ENCODE data around the gene CTSD.

CTSD gene

DNA sequence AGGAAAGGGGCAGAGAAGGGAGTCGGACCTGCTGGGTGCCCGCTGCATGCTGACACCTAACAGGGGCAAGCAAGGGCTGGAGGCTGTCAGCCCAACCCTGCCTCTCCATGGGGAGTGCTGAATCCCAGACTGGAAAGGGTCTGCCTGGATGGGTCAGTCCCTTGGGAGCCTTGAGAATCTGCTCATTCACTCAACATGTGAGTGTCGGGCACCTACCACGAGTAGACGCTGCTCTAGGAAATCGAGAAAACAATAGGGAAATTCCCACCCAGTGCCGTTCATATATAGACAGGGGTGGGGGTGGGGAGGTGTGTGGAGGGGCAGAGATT is 4.4 kb upstream of the CTSD start:
- DNase-seq: no peak

GRCh38 chr11:1767399-1768140 is 3.8 kb upstream of the CTSD start:
- no peak for DNase-seq

GRCh38 chr11:1766719-1767398 is 3.1 kb upstream of the CTSD start:
- no peak for DNase-seq

DNA sequence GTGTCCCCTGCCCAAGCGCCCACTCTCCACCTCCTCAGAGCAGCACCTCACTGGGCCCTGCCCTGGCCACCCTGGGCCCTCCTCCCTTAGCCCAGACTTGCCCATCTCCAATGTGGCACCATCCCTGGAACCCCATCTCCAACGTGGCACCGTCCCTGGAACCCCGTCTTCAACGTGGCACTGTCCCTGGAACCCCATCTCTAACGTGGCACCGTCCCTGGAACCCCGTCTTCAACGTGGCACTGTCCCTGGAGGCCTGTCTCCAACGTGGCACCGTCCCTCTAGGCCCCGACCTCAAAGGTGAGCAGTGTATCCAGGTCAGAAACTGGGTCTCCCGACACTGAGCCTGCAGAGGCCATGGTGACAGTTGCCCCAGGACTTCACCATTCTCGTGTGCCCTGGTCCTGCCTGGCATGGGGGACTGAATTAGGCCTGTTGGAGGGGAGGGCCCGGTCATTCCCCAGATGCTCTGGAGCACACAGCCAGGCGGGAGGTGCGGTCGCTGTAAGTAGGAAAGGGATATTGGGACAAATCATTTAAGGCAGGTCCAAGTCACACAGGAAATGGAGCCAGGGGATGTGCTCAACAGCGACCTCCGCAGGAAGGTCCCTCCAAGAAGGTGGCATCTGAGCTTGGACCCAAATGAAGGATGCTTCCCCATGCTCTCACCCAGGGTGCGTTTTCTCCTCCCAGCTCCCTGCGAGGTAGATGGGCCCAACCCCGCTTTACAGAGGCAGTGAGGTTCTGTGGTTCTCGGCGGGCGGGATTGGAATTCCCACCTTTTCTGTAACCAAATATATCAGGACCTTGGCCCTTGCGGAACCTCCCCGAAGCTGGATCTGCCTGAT is 2.4 kb upstream of the CTSD start:
- DNase-seq: no peak

DNA sequence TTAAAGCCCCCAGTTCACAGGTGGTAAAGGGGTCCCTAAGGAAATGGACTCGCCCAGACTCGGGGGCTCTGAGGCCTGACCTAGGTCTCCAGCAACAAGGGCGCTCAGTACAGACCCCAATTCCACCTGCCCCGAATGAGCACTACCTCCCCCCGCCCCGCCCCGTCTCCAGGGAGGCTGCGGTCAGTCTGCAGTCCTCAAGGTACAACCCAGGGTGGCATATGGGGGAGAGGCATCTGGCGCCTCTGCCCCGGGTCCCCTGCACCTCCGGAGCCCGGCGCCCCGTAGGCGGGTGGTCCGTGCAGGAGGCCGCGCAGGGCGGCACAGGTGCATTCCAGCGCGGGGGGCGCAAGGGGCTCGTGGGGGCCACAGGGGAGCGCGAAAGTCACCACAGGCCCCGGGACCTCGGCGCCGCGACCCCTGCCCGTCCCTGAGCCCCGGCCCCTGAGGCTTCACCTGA is 361 bp downstream of the CTSD start:
- DNase-seq: no peak

- no peak for DNase-seq
These were observed 1.0 kb downstream of the CTSD start for GRCh38 chr11:1762537-1763302.

DNA sequence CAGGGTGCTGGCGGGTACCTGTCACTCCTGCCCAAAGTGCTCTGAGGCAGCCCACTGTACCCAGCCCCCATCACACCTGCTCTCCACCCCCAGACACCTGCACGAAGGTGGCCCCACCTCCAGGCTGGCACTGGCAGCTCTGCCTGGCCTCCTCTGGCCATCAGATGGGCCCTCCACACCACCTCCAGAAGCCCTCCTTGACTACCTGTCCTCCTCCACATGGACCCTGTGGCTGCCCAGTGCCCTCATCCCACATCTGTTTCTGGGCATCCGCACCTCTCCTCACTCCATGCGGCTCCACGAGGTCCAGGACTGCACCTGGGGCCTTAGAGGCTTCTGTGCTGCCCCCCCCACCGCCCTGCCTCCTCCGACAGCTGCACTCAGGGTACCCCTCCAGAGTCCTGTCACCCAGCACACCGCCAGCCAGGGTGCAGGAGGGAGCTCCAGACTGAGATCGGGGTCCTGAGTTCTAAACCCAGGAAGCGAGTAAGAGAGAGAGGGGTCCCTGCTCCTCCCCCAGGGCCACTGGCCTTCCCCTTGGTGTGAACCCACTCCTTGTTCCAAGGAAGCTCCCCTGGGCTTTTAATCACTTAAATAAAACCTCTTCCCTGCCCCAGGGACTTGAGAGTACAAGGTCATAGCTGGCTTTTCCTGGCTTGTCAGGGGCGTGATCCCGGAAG is 1.7 kb downstream of the CTSD start:
- no peak for DNase-seq

DNA sequence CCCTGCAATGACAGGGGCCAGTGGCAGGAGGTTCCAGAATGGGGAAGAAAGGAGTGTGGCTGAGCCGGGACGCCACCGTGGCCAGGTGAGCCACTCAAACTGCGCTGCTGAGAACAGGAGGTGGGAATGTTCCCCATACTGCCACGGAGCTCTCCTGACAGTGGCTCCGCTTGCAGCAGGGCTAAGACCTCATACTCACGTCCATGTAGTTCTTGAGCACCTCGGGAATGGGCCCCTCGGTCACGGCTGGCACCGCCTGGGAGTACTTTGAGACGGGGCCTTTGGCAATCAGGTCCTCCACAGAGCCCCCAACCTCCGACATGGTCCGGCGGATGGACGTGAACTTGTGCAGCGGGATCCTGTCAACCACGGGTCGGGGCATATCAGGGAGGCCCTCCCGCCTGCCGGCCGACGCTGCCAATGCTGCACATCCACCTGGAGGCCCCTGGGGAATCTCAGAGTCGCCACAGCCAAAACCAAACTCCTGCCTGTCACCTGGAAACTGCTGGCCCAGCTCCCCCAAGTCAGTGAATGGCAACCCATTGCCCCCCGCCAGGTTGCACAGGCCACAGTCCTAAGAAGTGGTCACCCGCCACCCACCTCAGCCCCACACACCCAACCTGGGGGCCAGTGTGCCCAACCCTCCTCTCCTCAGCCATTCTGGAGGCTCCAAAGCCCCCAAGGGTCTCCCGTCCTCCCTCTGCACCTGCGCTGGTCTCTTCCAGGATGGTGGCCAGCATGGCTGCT is 2.4 kb downstream of the CTSD start:
- DNase-seq: no peak

GRCh38 chr11:1760351-1761109 is 3.2 kb downstream of the CTSD start:
- DNase-seq: no peak

GRCh38 chr11:1759851-1760220 is 3.9 kb downstream of the CTSD start:
- no peak for DNase-seq

- DNase-seq: no peak
These were observed 4.4 kb downstream of the CTSD start for GRCh38 chr11:1759151-1759850.

DNA sequence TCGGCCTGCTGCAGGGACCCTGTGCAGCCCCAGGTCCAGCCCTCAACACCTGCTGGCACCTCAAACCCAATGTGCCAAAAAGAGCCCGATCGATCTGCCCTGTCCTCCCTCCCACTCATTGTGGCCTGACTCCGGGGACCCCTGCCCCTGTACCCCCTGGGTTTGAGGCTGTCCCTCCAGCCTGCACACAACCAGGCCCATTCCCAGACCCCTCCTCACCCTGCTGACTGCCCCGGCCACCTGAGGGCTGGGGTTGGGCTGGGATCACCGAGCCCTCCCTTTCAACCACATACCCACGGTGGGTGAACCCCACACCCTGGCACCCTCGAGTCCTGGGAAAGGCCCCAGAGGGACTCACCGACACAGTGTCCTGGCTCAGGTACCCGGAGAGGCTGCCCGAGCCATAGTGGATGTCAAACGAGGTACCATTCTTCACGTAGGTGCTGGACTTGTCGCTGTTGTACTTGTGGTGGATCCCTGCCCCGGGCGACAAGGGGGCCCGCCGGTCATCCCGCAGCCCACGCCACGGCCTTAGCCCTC is 5.0 kb downstream of the CTSD start:
- DNase-seq: no peak

- DNase-seq: peak; percentile 32
These were observed 5.7 kb downstream of the CTSD start for GRCh38 chr11:1757861-1758610.

GRCh38 chr11:1756791-1757771 is 6.6 kb downstream of the CTSD start:
- DNase-seq: no peak

GRCh38 chr11:1755692-1756561 is 7.8 kb downstream of the CTSD start:
- DNase-seq: no peak

GRCh38 chr11:1755344-1755691 is 8.4 kb downstream of the CTSD start:
- DNase-seq: no peak

Data from activated gamma-delta T cell (primary cell).